Stimulated activated CD4-positive, alpha-beta T cell treated with anti-CD3 and anti-CD28 coated beads, Interleukin-12 subunit alpha, Interleukin-12 subunit beta, amount 100 ng/mL, for 24 hours (primary cell): ENCODE measurements around the gene NTPCR.
"Not testable (repeated sequence)": the region's sequence is repeated elsewhere in the genome, so short reads cannot be mapped to it uniquely, and the experiment has no call there.

Experiments
- DNase-seq, 2 experiments: peaks; one replicate each; pipeline ENCODE4 v3.0.0-alpha.2; 2020; ENCODE audit warnings: low read depth in 2 of 2

NTPCR gene, protein sequence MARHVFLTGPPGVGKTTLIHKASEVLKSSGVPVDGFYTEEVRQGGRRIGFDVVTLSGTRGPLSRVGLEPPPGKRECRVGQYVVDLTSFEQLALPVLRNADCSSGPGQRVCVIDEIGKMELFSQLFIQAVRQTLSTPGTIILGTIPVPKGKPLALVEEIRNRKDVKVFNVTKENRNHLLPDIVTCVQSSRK

DNA sequence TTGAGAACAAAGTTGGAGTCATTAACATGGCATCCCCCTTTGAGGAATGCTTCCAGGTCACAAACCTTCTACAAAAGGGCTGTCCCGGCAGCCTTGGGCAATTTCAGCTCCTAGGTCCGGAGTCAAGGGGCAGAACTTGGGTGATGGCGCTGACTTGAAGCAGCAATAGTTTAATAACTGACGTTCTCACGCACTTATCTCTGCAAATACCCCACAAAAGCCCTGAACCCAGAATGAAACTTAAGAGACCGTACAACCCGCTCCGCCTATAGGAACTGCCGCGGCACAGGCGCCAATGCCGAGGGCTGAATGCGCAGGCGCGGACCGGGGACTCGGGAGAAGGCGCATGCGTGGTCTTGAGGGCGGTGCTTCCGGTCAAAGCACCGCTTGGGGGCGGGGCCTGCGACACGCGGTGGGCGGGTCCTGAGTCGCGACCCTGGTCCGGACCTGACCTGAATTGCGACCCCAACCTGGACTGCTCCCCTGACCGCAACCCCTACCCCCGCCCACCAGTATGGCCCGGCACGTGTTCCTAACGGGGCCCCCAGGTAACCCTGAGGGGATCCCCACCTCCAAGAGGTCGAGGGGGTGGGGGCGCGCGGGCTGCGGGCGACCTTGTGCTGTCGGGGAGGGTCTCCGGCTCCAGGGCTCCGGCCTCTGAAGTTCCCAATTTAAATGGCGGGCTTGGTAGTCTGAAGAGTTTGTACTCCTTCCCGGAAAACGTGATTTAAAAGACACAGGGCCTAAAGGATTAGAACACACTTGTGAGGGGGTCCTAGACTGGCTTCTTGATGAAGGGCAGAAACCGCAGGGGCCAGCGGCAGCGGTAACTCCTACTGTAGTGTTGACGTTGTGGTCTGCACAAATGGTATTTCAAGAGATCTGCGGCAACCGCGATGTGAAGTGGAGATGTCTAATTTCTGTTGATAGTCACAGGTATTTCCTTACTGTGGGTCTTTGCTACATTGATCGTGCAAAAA lies at the start of gene NTPCR:
Gene NTPCR, plus strand, starts transcription at position 415 of the 980 bp plus-strand sequence. Its CDS starts 100 bp downstream, at position 515.
- DNase-seq, result peak; percentile 92 to 95

DNA sequence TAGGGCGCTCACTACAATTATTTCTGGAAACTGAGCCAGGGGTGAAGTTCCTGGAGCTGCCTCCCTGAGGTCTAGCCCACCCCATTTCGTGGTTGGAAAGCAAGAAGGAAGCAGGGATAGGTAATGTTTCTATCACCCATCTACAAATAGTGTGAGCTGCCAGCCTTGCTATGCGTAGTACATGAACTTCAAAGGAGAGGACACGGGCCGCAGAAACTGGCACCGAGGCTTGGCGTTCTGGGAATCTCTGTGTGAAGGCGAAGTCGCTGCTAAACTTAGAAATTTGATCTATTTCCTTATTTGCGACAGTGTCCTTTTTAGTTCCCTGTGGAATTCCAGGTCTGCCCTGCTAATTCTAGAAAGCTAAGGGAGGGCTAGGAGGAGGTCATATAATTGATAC lies 49.6 kb upstream of the NTPCR start:
- no peak for DNase-seq

DNA sequence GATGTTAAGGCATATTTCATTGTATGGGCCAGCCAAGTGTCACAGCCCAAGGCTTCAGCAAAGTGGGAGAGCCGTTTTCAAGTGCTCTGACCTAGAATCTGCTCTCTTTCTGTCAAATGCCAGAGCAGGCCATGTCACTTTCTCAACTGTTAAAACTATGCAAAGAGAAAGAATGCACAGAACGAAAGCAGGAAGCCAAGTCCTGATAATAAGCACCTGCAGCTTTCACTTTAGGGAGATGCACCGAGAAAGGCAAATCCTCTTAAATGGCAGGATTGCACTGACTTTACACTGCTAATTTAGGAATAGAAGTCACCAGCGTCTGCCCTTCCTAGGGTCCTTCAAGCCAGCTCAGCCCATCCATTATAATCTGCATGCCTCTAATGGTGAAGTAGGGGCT lies 49.2 kb upstream of the NTPCR start:
- DNase-seq, result no peak

DNA sequence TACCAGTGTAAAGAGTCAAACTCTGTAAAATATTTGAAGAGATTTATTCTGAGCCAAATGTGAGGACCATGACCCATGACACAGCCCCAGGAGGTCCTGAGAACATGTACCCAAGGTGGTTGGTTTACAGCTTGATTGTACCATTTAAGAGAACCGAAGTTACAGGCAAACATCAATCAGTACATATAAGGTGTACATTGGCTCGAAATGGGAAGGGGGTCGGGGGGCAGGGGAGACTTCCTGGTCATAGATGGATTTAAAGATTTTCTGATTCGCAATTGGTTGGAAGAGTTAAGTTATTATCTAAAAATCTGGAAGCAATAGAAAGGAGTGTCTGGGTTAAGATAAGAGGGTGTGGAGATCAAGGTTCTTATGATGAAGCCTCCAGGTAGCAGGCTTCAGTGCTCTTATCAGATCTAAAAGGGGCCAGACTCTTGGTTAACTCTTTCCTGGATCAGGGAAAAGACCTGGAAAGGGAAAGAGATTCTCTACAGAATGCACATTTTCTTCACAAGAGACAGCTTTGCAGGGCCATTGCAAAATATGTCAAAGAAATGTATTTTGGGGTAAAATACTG lies 47.5 kb upstream of the NTPCR start:
- DNase-seq, result no peak

DNA sequence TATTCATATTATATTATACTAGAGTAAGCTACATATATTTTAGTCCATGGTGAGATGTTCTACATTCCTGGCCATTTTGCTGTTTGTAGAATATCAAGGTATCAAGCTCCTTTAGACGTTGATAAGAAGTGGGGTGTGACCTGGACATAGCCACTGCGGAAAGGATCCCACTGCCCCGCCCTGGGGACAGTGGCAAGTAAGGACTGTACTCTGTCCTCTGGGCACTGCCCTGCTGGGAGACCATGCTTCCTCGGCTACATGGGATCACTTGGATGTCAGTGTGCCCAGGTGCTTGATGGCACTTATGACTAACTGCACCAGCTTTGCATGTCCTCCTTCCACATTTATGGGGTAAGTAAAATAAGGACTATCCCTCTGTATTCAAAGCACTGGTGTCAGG lies 46.3 kb upstream of the NTPCR start:
- no peak for DNase-seq

DNA sequence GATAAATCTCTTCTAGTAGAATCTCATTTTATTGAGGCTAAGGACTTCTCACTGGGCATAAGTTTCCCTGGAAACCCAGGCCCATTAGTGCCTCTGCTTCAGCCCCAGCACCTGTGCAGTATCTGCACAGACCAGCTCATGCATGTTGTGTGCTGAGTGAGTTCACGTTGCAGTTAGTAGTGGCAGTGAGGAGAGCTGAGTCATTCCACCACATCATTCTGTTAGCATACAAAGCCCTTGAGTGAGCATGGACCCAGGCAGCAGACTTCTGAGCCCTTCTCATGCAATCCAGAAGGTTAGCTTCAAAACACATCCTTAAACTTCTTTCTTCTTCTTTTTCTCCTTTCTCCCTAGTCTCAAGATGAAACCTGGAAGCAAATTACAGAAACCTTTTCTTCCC lies 45.8 kb upstream of the NTPCR start:
- no peak for DNase-seq

DNA sequence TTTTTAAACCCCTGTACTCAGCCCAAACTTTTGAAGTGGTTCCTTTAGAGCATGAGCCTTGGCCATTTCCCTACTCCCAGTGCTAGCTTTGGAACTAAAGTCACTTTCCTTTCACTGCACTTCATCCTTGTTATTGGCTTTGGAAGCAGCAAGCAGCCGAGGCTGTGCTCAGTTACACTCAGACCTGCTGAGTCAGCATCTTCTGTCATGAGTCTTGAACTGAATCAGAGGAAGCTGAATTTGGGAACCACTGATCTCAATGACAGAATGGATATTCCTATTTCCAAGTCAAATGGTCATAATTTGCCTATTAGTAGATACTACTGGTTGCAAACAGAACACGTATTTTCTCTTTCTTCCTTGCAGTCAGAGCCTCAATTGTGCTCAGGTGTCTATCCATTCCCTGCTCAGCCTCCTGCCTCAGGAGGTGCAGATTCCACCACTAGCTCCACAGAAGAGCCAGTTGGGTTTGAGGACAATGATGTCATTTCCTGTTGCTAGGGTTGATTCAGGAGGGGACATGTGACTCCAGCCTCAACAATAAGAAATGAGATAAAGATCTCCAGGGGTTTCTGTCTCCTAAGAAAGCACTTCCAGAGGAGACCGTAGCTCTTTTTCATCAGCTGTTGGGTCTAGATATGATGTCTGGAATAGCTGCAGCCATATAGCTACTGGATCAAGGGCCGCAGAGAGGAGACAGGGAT lies 44.9 kb upstream of the NTPCR start:
- no peak for DNase-seq

DNA sequence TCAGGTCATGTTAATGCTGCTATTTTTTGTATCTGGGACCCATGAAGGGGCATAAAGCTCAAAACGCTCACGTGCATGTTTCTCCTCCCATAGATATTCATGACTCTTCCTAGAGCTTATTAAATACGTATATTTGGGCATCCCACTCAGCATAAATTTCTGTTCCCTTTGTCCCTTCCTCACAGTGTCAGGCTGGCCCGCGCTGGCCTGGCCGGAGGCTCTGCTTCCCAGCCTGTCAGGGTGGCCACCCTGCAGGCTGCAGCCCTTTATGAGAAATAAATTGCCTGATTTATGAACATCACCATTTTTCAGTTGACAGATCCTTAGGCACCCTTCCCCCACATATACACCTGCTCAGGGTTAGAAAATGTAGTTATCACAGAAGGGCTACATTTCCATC lies 44.0 kb upstream of the NTPCR start:
- DNase-seq, result no peak

DNA sequence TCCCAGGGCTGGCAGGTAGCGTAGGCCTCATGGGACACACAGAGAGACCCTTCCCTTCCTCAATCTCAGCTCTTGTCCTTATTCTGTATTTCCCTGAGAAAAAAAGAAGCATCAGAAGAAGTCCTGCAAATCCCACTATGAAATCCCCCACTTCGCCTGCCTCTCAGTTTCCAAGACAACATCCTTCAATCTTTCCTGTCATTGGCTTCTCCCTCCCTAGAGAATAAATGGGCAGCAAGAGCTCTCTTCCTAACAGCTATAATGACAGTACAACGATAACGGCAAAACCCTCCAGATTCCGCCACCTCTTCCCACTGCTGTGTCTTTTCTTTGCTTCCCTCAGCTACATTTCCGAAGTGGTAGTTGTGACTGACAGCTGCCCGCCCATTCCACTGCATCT lies 41.6 kb upstream of the NTPCR start:
- DNase-seq, result no peak

DNA sequence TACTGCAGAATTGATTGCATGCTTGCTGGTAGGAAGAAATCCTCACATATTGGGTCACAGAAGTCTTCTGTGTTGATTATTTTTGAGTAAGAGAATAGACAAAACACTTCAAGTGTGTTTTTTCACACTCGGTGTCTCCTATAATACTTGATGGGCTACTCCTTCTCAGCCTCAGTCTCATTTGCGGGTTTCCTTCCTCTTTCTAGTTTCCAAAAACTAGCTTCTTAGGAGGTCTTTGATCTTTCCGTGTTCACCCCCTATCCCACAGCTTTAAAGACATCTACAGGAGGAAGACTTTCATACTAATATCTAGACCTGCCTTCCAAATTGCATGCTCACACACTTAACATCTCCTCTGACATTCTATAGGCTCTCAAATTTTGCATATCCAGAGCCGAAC lies 40.7 kb upstream of the NTPCR start:
- no peak for DNase-seq

DNA sequence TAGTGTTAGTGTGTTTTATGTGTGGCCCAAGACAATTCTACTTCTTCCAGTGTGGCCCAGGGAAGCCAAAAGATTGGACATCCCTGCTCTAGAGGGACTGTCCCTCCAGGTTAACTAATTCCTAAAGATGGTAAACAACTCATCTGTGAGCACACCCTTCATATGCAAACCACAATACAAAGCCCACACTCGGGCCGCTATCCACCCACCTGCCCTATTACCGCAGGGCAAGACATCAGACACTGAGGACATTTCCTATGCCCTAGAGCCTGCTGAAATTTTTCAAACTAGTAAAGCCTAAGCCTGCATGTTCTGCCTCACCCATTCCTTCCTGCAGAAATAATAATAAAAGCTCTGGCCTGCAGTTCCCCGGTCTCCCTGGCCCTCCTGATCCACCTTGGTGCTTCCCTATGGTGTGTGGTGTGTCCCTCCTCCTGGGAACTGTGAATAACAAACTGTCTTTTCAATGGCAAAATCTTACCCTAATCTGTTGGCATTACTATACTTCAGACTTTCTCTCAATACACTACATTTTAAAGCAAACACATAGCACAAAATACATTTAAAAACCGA lies 39.3 kb upstream of the NTPCR start:
- DNase-seq, result no peak

DNA sequence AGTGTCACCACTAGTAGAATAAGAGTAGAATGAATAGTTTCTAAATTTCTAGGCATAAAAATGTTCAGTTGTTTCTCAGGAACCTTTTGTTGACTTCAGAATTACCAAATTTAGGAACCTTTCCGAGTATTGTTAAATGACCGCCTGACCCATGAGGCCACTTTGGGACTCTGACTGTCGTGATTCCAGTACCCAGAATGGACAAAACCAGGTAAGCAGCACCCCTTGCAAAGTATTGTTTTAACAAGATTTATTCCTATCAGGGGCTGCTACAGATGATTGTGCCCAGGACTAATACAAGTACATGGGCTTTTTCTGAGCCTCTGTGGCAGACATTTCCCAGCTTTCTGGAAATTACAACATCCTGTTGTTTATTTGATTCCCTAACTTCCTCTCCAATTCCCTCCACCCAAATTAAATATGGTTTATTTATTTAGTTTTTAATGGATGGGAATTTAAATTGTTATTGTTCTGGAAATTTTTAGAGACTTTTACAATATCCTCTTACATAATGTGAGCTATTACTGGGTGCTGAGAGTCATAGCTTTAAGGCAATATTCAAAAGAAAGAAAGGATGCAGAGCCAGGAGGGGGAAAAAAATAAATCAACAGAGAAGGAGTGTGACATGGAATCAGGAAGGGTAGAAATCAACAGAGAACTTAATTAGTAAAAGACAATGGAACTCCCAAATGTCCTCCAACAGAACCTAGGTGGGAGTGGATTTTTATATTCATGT lies 37.4 kb upstream of the NTPCR start:
- no peak for DNase-seq

DNA sequence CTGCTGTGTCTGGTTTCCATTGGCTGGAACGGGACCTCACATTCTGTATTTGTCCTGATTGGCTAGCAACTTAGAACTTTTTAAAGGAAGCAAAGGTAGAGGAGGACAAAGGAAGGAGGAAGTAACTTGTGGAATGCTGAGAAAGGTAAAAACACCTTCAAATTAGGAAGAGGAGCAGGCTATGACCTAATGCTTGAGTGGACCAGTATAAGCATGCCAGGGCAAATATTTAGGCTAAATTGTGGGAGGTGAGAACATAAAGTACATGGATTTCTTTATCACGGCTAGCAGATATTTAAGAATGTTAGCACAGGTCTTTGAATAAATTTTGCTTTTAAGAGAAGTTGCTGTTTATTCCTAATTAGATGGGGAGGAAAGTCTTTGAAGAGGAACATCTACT lies 36.1 kb upstream of the NTPCR start:
- DNase-seq, result not testable (repeated sequence)

DNA sequence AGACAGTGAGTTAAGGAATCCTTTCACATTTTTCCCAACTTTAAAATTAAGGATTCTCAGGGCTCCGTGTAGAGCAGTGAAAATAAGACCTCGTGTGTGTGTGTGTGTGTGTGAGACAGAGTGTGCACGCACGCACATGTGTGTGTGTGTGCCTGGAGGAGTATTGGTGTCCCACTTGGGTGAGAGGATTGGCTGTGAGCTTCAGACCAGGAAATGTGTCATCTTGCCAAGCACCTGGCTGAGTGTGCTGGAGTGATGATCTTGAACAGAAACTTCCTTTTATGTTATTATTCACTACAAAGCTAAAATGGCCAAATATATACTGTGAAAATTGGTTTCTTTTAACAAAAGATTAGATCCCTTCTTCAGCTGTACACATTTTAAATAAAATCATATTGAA lies 35.2 kb upstream of the NTPCR start:
- DNase-seq, result no peak

DNA sequence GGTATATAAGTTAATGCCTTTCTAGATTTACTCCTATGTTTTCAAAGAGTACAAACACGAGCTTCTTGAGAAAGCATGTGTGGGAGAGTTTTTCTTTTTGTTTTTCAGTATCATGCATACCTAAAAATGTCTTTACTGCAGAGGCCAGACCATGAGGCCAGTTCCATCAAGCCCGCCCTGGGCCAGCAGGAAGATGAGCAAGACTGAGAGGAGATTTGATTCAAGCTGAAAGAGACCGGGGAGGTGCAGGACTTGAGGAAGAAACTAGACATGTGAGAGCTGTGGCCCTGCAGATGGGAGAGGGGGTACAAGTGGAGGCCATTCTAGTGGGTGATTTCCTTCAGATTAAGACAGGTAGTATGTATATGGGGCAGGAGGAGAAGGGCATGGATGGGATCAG lies 33.4 kb upstream of the NTPCR start:
- no peak for DNase-seq

DNA sequence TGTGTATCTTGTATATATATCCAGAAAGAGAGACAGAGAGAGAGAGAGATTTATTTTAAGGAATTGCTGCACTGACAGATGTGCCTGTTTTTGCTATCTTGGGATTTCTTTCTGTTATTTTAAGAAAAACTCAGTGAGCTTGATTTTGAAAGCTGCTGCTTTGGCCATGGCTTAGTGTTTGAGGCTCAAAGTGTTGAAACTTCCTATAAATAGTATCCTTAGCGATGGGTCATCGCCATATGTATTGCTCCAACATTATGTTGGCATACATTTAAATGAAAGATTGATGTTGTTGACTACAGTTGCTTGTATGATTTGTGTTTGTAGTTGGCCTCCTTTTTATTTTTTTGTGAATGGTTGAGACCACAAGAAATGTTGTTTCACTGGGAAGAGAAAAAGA lies 29.0 kb upstream of the NTPCR start:
- no peak for DNase-seq

DNA sequence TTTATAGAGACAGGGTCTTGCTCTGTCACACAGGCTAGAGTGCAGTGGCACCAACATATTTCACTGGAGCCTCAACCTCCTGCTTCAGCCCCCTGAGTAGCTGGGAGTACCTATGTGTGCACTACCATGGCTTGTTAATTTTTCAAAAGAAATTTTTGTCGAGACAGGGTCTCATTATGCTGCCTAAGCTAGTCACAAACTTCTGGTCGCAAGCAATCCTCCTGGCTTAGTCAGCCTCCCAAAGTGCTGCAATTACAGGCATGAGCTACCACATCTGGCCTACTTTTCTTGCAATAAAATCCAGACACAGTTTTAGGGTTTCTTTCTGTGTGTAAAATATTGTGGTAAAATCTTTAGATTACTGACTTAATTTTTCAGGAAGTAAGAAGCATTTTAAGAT lies 27.9 kb upstream of the NTPCR start:
- no peak for DNase-seq

DNA sequence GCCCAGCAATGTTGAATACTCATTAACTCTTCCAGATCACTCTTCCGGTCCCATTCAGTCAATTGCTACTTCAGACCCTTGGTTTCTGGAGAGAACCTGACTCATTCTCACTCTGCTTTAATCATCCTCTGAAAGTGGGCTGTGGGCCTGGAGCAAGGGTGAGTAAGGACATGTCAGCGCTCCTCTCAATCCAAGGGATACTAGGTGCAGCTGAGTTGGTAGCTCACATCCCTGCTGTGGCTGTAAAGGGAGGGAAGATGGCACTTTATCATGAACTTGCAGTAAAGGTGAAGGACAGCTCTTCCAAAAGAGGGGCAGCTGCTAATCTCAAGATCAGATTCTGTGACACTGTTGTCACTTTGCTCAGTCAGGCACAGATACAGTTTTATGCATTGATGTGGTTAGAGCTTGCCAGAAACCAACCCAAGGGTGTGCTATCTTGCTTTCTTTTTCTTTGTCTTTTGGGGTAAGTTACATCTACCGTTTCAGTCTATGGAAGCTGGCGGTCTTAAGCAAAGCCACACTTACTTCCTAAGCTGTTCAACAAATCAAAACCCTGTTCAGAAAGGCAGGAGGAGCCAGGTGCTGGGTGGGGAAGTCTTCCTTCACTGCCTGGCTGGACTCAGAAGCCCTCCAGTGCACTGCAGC lies 26.5 kb upstream of the NTPCR start:
- peak; percentile 12 to 28 for DNase-seq

DNA sequence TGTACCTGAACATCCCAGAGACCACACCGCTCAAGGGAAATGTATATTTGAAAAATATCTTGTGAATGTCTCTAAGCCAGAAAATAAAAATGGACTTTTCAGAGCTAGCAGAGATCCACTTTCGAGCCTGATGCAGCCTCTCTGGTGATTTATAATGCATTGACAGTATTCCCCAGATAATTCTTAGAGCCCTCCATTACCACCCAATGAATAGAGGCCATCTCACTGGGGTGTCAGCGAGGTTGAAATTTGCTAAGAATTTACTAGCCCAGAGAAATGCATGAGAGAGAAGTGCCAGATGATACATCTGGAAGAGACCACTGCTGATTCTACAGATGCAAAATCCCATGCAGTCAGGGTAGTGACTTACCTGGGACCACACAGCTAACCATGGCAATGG lies 25.5 kb upstream of the NTPCR start:
- no peak for DNase-seq

DNA sequence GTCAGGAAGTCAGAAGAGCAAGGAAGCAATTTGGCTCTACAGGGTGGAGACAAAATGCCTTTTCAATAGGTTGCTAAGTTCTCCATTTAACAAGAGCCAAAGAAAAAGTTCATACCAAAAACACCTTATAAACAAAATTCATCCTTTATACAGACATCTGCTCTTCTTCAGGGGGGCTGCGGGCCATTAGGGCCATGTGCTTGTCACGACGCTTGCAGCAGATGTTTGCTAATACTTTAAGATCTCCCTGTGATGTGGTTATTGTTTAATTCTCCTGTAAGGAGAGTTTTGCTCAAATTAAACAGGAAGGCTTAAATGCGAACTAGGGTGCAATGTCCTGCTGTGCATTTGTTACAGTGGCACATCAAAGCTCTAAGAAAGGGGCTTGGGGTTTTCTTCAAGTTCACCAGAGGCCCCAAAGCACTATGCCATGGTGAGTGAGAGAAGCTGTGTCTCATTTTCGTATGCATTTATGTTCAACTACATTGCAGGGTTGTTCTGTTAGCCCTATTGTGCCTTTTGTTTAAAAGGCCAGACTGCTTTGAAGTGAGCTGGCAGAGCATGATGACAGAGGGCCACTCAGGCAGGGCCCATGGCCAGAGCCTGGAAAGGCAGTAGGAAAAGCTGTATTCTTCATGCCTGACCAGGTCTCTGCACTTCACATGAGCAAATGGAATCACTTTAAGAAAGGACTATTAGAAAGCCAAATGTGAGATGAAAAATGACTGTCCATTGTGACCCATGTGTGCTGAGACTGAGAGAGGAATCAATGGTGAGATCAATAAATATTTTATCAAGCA lies 24.8 kb upstream of the NTPCR start:
- DNase-seq, result no peak
